Hematopoietic multipotent progenitor cell treated with erythropoietin and hydrocortisone succinate and interleukin-3 and kit ligand, for 6 days (in vitro differentiated cells): ENCODE data around the gene PDCD1.
"Not testable (repeated sequence)": the region's sequence is repeated elsewhere in the genome, so short reads cannot be mapped to it uniquely, and the experiment has no call there.

Experiments
- DNase-seq: peaks from one replicate; pipeline ENCODE4 v3.0.0-alpha.2; 2015

Gene PDCD1

DNA sequence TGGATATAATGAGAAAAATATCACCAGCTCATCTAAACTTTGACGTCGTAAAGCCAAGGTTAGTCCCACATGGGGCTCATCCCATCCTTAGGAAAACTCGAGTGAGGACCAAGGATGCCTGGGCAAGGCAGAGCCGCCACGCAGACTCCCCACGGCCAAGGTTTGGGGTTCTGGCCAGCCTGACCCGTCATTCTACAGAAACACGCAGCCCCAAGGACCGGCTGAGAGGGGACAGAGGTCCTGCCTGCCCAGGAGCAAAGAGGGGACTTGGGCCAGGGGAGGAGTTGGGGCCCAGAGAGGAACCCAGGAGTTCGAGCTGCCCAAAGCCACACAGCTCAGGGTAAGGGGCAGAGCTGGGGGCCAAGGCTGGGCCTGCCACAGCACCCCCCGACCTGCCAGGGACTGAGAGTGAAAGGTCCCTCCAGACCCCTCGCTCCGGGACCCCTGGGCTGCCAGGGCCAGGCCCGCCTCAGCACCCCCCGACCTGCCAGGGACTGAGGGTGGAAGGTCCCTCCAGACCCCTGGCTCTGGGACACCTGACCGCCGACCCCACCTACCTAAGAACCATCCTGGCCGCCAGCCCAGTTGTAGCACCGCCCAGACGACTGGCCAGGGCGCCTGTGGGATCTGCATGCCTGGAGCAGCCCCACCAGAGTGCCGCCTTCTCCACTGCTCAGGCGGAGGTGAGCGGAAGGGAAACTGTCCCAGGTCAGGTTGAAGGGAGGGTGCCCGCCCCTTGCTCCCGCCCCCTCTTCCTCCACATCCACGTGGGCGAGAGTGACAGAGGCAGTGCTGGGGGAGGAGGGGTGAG is at the start of gene PDCD1:
TSS of gene PDCD1 (minus strand) at position 689 of the 811 bp plus-strand sequence. CDS start at position 633, 56 bp downstream.
- no peak for DNase-seq

DNA sequence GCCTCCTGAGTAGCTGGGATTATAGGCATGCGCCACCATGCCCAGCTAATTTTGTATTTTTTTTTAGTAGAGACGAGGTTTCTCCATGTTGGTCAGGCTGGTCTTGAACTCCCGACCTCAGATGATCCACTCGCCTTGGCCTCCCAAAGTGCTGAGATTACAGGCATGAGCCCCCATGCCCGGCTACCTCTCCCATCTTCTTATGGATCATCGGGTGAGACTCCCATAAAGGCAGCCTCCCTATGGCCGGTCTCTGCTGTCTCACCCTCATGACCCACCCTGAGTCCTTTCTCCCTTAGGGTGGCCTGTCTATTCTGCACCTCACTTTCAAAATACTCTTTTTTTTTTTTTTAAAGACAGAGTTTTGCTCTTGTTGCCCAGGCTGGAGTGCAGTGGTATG is 49.1 kb upstream of the PDCD1 start:
- not testable (repeated sequence) for DNase-seq

DNA sequence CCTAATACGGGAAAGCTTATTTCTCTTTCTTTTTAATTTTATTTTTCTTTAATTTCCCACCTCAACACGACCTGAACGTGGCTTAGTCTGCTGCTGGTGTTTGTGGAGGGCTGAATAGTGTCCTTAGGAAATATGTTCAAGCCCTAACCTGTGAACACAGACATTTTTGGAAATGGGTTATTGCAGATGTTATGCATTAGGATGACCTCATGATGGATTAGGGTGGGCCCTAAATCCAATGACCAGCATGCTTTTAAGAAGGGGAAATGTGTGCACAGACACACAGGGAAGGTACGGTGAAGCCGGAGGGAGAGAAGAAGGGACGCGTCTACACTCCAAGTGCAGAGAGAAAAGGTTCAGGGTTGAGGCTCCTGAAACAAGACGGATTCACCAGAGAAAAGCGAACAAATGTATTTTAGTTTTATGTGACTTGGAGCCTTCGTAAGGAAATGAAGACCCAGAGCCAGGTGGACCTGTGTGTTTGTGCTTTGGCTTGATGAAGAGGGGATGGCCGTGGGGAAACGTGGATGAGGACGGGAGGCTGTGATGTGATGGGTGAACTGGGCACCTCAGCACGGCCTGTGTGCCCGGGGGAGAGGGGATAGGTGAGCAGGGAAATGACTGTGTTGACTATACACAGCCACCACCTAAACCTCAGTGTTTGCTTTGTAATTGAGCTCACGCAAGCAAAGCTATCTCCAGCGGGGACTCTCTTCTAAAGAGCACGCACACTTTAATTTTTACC is 48.3 kb upstream of the PDCD1 start:
- no peak for DNase-seq

DNA sequence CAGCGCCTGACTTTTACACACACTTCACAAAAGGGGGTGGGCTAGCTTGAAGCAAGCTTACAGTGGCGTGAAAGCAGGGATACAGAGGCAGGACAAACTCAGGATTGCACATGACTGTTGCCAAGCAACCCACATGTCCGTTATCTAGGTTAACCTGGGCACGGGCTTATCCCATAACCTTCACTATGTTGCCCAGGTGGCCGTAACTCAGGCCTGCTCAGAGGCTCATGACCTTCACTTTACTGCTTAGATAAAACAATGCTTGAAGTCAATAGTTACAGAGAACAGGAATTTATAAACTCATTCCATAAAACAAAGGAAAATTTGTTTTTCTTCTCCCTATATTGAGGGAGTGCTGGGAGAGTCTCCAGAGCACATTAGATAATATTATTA is 47.7 kb upstream of the PDCD1 start:
- not testable (repeated sequence) for DNase-seq

DNA sequence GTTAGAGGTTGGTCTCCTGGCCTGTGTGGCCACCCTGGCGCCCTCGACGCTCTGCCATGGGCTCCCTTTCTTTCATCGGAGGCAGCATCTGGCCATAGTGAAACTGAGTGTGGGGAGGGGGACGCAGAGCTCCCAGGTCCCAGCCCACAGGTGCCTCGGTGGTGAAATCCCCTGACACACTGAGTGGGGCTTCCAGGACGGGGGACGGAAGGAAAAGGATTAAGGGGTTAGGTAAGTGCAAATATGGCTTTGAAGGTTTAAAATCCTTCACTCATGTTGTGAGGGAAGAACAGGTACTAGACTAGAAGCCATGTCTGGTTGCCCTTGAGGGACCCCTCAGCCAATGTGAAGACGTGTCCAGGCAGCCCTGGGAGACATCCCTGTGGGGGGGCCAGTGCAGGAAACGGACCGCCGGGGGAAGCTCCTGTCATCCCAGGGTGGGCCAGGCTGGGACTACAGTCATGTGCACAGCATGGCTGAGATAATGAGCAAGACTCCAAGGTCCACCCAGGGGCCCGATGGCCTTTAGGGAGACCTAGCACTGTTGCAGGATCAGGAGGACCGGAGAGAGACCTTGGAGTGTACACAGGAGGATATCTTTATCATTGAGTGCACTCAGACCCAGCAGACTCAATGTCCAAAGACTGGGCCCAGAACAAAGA is 47.2 kb upstream of the PDCD1 start:
- no peak for DNase-seq

DNA sequence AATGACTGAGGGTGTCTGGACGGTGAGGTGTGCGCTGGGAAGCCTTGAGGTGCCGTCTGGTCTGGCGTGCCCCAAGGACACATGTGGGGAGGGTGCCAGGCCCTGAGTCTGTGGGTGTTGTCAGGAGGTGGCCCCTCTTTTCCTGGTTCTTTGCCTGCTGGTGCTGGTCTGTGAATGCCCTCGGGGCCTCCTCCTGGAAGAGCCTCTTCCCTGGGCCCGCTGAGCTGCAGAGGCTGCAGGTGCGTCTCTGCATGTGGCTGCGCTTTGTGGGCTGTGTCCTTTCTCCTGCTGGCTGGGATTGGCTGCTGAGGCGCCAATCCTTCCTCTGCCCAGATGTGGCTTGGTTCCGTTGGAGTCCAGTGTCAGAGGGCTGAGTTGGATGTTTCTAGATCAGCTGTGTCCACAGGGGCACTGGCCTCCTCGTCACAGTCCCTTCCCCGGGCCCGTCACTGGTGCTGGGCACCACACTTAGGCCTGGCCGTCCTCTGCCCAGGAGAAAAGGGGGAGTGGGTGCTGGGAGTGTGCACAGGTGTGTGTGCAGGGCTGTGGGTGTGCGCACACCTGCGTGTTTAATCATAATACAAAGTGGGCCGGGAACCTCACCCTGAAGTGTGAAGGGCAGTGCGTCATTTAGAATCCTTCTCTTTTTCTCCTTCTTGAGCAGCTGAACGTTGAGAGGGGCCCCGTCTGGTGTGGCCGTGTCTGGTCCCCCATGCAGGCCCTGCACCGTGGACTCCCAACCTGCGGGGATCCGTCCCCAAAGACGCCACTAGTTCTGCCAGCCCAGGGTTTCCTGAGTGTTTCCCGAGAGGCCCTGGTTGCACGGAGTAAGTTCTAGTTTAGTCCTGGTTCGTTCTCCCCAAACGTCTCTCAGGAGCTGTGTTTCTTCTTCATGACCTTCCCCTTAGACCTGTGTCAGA is 46.4 kb upstream of the PDCD1 start:
- no peak for DNase-seq

DNA sequence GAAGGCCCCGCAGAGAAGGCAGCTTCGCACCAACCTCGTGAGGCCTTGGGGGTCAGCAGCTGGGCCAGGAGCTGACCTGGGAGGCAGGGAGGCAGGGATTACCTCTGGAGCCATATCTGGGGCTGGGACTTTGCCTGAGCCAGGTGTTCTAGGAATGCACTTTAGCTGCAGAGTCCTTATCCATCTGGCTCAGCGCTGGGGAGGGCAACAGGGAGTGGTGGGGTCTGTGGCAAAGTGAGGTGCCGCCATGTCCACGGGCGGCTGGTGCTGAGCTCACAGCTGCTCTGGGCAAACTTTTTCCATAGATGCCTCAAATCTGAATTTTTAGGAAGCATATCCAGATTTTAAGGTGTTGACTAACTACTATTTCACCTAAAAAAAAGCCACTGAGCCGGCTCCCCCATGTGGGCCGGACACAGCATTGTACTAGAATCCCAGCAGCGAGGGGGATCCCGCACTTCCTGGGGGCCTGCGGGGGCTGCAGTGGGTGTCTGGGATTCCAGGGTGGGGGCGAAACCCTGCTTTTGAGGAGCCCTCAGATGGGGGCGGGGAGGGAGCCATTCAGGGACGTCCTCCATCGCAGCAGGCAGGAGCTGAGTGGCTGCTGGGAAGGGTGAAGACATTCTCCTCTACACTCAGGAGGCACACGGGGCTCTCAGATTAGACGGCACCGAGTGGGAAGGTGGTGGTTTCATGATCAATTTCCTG is 45.5 kb upstream of the PDCD1 start:
- no peak for DNase-seq

DNA sequence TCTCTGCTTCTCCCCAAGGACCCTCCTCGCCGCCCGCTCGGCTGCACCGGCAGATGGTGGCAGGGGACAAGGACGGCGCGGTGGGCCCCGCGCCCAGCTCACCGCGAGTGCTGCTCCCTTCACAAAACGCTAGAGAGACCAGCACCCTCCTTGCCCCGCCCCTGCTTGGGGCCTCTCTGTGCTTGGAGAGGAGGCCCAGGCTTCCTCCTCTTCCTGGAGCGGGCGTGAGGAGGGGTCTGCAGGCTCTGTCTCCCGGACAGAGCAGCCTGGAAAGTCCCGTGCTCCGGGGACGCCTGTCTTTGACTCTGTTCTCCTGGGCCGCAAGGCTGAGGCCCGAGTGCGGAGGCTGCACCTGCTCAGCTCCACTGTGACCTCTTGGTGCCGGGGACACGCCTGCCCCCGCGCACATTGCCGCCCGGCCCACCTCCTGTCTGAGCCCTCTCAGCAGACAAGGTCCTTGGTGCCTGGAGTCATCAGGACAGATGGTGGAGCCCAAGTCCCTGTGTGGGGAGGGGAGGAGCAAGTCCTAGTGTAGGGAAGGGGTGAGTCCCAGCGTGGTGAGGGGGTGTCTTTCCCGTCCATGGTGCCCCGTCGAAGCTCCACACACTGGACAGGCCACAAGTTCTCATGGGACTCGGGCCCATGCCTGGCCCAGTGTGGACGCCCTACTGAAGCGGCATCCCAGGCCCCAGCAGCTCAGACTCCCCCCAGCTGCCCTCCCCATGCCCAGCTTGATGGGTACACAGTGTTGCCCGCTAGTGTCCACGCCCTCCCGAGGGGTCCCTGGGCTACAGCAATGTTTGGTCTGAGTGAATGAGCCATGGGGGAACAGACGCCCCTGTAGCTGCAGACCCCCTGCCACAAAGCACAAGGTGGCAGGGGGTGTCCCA is 44.7 kb upstream of the PDCD1 start:
- DNase-seq: no peak

DNA sequence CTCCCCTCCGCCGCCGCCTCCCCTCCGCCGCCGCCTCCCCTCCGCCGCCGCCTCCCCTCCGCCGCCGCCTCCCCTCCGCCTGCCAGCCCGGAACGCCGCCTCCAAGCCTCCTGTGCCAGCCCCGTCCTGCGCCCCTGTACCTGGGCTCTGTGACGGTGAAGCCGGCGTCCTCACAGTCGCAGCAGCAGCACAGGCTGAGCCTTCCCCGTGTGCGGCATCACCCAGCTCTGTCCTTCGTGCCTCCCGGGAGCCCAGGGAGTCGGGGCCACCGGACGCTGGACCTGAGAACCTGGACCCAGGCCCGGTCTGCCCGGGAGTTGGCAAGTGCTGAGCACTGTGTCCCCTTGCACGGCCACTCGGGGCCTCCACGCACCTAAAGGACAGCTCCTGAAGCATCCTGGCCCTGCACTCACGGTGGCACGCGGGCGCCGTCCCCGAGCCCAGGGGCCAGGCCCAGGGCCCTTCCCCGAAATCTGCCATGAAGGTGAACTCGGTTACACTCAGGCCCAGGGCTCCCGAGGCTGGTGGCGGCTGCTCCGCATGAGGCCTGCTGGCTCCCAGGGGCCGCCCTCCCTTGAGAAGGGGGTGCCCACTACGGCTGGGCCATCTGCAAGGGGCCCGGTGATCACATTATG is 43.8 kb upstream of the PDCD1 start:
- DNase-seq: no peak

DNA sequence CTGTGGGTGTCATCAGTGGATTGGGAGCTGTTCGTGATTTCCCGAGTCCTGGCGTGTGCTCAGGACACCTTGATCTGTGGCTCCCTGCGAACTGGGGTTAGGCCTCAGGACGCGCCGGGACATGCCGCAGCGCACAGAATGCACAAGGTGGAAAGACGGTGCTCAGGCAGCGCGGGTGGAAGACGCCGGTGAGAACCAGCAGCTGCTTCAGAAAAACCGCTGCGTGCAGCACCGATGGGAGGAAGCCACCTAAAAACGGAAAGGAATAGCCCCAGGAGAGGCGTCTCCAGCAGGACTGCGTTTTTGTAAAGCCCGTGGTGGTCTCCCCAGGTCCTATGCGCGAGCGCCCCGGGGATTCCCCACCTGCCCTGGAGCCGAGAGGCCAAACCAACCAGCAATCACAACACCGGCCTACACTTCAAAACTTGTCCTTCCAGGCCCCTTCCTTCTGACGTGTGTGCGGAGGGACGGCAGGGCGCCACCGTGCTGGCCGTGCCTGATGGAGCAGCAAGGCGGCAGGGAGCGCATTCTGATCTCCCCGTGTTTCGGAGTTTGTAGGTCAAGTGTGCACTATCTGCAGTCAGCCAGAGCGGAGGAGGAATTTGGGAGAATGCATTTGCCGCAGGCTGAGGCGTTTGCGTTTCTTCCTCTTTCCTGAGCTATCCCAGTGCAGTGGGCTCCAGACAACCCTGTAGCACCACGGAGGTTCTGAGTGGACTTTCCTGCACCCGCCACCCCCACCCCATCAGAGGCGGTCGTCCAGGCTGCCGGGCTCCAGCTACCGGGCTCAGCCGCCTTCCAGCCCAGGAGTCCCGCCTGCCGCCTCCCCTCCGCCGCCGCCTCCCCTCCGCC is 43.0 kb upstream of the PDCD1 start:
- no peak for DNase-seq

DNA sequence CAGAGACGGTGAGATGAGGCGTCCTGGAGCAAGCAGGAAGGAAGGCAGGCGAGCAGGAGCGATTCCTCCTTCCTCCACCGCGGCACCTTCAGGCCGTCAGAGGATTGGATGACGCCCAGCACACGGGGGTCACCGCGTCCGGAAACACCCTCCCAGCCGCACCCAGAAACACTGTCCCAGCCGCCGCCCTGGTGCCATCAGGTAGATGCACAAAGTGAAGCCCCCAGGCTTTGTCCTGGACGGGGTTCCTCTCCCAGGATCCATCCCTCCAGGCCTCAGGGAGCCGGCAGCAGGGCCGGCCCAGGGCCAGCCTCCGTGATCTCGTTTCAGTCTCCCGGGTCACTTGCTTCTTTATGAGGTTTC is 42.3 kb upstream of the PDCD1 start:
- no peak for DNase-seq

DNA sequence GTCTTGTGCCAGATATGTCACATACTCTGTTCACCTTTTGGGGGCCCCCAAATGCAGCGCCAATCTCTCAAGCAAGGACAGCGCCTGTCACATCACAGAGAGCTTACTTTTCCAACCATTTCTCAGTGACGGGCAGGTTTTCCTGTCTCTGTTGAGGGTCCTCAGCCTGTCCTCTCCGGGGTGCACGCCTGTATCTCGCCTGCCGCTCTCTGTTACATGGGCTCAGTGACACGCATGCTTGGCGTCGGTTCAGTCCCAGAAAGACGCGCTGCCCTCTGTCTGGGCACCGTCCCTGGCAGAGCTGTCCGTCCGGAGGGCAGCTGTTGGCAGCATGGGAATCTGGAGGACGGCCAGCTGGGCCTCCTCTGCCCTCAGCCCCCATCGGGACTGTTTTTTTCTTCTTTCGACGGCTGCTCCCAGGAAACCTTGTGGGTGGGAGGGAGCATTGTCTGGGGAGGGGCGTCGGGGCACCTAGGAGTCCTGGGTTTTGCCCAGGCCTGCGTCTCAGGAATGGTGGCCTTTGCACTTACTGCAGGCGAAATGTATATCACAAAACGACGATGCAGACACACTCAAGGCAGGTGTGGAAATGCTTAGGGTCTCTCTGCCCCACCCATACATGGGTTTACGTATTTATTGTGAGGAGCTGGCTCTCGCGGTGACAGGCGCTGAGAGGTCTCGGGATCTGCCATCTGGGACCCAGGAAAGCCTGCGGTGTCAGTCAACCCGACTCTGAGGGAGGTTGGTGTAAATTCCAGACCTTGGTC is 41.7 kb upstream of the PDCD1 start:
- DNase-seq: no peak

DNA sequence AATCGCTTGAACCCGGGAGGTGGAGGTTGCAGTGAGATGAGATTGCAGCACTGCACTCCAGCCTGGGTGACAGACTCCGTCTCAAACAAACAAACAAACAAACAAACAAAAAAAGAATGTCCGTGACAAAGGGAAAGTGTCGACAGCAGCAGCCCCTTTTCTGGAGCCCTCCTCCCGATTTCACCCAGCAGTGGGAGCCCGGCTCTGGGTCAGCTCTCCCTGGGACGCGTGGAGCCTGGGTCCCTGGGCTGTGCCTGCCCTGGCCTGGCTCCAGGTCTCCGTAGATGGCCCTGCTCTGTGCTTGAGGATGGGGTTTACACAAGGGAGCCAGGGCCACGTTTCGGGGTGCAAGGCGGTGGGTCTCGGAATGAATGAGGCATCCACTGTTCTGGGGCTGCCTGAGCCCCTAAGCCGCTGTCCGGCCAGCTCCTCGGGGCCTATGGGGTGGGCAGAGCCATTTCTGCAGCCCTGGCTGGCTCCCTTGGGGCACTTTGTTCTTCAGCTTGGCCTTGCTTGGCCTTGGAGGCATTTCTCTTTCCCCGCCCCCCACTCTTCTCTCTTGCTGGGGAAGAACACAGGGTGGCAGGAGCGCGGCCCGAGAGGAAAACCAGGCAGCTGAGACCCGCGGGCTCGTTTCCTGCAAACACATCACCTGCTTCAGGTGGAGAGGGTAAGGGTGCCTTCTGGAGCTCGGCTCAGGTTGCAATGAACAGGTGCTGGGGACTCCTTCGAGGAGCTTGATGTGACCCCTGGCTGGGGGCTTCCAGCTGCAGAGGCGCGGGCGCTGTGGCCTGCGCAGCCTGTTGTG is 40.0 kb upstream of the PDCD1 start:
- DNase-seq: no peak

DNA sequence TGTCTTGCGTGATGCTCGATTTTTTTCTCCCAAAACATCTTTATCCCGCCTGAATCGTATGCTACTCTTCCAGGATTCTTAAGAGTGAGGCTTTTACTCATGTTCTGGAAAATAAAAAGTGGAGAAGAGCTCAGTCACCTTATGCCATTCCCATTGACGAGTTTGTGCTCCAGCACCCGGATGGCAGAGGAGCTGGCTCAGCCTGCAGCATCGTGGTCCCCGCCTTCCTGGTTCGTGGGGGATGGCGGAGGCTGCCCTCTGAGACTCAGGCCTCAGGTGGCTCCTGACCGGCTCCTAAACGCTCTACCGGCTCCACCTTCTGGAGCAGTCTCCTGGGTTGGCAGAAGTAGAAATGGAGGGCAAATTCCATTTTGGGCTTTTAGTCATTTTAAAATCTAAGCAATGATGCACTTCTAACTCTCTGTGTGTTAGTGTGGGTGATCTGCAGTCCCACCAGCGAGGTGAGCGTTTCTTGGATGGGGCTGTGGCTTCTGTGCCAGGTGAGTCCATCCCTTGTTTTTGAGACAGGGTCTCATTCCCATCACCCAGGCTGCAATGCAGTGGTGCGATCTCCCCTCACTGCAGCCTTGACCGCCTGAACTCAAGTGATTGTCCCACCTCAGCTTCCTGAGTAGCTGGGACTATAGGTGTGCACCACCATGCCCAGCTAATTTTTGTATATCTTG is 38.7 kb upstream of the PDCD1 start:
- no peak for DNase-seq

DNA sequence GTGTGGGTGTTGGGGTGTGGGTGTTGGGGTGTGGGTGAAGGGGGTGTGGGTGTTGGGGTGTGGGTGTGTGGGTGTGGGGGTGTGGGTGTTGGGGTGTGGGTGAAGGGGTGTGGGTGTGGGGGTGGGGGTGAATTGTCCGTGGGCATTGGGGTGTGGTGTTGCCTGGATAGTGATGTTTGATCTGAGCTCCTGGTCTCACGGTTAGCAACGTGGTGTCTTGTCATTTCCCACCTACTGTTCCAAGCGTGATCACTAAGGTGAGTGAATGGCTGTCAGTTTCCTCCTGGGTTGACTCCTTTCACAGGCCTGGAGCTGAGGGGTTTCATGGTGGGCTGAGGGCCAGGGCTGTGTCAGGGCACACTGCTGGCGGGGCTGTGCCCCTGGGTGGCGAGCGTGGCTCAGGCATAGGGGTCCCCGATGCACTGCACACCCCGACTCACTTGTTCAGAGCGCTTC is 38.1 kb upstream of the PDCD1 start:
- no peak for DNase-seq

DNA sequence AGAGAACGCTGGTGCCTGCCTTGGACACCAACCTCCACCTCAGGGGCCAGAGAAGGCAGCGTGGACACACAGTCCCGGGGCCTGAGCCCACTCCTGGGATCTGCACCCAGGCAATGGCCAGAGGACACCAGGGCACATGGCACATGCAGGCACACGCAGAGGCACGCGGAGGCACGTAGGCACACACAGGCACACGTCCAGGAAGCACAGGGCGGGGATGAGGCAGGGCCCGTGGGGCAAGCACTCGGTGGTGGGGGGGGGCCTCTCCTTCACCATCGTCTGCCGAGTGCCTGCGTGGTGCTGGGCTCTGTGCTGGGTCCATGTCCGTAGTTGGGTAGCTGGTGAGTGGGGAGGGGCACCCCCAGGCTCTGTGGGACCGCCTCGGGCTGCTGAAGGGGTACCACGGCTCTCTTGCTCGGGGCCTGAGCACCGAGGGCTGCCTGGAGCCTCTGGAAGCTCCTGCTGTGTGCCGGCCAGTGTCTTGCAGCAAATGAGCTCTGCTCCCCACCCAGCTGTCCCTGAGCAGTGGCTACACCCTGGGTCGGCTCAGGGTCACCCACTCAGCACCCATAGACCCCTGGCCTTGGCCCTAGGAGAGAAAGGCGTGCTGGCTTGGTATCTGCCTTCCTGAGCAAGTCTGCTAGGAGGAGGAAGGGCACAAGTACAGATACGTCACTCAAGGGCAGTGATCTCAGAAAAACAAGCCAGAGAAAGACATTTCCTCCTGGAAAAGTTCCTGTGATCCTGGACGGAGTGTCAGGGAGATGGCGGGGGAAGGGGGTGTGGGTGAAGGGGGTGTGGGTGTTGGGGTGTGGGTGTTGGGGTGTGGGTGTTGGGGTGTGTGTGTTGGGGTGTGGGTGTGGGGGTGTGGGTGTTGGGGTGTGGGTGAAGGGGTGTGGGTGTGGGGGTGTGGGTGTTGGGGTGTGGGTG is 37.3 kb upstream of the PDCD1 start:
- DNase-seq: no peak
